ENCODE measurements around the gene LCN9.

The LCN9 gene

DNA sequence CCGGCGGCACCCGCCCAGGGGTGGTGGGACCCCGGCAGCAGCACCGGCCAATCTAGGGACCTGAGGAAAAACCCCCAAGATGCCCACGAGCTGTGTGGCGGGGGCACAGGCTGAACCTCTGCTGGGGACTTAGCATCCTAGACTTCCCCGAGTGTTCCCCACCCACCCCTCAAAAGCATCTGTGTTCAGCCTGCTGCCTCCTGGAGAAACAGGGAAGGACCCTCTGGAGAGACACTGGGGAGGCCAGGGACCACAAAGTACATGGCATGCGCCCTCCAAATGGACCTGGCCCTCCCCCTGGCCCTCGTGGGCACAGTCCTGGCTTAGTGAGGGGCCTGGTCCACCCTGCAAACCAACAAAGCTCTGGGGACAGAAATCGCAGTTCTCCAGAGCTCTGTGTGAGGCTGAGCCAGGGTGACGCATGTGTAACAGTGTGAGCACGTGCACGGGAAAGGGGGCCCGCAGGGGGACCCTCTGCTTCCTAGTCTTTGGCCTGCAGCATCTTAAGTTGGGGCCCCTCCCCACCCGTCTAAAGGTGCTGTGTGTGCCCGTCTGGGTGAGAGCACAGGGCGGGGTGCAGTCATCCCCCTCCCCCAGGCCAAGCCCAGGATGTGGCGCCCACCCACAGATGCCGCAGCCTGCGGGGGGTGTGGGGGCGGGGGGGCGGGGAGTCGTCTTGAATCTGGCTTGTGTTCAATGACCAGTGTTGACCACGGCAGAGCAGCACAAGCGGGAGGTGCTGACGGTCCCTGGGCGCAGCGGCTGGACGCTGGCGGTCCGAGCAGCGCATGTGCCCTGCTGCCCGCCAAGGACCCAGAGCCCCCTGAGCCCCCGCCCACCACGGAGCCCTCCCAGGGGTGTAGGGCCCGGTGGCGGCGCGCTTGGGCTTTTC is 38.2 kb downstream of the LCN9 start:
- DNase-seq = no peak

DNA sequence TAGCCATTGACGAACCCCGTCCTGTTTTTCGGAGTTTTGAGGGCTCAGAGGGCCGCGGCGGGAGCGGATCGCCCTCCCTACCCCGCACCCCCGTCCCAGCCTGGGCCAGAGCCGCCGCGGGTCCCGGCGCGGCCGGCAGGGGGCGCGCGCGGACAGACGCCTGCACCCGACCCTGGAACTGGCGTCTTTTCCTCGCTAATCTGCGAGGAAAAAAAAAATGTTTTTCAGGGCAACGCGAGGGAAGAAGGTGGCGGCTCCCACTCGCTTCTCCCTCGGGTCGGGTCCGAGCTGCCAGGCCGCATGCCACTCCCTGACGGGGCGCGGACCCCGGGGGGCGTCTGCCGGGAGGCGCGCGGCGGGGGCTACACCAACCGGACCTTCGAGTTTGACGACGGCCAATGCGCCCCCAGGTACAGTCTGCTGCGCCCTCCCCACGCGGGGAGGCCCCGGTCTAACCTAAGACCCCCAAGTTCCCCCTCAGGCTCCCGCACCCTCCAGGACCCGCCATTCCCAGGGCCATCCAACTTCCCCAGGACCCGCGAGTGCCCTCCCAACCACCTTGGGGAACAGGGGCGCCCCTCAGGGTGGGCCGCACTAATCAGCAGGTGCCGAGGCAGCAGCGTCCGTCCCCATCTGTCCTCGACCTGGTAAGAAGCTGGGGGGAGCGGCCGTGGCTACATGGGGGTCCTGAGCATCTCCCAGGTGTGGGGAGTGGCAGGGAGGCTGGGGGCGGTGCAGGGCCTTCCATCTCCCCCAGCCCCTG is 39.0 kb downstream of the LCN9 start, which contains the start of gene KCNT1:
TSS of gene KCNT1 (plus strand) at position 227 of the 763 bp plus-strand sequence. CDS start at position 301, 74 bp downstream.
- peak; percentile 28 to 30 for DNase-seq

DNA sequence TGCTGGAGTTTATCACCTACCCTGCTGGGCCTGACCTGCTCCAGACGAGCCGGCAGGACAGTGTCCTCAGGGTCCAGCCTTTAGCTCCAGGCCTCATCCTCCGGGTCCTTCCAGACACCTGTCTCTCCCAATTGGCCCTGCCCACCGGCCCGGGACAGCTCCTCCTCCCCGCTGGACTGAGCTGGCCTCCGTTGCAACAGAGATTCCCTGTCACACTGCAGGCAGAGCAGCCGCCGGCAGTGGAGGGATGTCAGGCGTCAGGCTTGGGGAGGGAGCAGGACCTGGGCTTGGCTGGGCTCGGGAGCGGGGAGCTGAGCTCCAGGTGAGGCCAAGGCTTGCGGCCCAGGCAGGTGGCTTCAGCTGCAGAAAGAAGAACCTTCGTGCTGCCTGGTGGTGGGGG is 40.6 kb downstream of the LCN9 start:
- DNase-seq = no peak

DNA sequence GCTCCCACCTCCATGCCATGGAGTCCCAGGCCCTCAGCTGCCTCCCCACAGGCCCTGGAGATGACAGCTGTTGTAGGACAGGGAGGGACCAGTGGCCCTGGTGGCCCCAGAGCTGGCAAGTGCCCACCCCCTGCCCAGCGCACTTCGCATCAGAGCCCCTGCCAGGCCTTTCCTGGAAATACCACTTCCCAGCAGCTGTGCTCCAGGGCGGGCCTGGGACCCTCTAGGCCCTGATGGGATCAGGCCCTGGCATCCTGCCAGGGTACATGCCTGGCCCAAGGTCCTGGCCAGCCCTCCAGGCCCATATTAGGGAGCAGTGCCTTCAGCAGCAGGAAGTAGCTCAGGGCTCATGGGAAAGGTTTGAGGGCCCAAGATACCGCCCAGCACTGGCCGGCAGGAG is 41.4 kb downstream of the LCN9 start:
- DNase-seq = no peak

DNA sequence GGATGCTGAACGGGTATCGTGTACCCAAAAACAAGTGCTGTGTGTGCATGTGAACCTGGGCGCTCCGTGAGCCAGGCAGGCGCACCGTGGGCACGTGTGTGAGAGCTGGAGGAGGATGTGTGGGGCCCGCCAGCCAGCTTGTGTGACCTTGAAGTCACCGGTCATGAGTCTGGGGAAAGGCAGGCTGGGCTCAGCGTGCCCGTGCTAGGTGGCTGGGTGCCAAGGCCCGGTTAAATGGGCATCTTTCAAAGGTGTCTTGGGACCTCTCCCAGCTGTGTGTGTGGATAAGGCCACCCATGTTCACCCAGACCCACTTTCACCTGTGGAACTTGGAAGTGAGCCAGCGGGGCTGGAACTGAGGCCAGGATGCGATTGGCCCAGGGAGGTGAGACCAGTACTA is 42.3 kb downstream of the LCN9 start:
- no peak for DNase-seq

DNA sequence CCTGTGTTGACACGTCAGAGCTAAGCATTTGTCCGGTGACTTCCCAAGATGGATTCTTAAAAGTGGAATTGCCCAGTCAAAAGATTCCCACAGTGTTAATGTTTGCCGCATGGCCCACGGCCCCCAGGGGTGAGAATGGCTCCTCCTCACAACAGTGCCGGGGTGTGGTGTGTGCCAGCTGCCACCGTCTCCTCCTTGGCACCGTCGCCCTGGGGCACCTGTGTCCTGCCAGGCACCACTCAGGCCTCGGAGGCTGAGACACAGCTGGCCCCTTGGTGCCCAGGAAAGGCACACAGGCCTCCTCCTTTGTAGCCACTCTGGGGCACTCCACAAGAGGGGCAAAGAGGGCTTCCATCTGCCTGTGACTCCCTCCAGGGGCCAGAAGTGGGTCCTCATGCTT is 43.2 kb downstream of the LCN9 start:
- DNase-seq = no peak

DNA sequence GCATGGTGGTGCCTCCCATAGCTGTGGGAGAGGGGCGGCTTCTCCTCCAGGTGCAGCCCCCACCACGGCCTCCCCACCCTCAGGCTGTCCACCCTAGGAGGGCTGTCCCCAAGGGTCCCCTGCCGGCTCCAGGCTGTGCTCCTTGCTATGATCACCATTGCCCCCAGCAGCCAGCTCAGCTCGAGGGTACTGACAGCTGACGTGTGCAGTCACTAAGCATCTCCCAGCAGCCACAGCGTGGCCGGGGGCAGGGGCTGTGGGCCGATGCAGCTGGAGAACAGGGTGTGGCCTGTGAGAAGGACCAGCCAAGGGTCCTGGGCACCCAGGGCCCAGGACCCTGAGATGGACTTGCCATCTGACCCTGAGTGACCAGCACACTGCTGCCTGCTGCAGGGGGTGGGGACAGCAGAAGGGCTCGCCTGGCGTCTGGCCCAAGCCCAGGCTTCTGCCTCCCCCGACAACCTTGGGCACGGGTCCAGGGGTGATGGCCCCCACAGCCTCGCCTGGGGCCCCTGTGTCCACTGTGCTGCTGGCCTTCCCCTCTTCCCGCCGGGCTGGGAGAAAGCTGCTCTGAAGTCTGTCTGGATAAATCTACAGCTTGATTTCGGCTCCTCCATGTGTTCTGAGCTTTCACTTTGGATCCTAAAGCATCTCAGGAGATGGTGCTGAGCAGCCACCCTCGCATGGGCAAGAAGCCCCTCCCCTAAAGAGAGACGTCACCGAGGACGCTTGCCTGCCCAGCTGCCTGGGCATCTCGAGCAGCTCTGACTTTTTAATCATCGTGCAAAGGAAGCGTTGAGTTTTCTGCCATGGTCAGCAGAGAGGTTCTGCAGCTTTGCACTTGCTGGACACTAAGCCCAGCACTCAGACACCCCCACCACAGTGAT is 44.4 kb downstream of the LCN9 start:
- no peak for DNase-seq

DNA sequence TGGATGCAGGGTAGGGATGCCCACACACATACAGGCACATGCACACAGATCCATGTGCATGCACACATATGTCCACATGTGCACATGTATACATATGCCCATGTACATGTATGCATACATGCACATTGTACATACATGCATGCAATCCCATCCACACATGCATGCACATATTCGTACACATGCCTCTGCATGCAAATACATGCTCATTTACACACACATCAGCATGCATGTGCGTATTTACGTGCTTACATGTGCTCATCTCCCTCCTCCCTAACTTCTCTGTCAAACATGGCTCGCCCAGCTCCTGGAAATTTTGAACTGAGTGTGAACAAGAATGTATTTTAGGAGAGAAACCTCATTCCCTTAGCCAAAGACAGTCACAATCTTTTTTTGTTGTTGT is 45.1 kb downstream of the LCN9 start:
- no peak for DNase-seq

DNA sequence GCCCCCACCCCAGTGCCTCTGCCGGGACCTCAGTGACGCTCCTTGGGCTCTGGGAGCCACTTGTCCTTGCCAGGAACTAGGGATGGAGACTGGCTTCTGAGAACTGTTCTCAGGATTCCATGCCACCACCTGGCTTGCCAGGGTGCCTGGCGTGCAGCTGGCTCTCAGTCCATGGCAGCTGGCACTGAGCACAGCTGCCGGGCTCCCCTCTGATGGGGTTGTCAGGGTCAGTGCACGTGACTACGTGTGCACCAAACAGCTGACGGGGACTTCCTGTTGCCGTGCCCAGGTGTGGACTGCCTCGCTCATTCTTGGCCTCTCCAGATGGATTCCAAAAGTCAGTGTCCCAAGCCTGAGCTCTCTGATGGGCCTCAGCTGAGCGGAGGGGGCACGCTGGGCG is 48.3 kb downstream of the LCN9 start:
- no peak for DNase-seq

DNA sequence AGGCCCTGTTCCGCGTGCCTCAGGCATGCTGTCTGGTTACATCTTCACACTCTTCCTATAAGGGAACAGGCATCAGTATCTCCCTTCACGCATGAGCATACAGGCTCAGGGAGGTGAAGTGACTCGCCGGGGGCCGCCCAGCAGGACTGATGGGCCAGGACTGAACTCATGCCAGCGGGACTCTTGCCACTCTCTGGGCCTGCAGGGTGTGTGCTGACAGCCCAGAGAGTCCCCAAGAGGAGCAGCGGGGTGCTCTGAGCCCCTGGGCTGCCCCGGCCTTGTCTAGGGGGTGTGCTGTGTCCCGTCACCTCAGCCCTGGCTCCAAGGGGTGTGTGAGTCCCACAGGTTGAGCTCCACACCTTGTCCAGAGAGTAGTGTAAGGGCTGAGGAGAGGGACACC is 48.8 kb downstream of the LCN9 start:
- no peak for DNase-seq

DNA sequence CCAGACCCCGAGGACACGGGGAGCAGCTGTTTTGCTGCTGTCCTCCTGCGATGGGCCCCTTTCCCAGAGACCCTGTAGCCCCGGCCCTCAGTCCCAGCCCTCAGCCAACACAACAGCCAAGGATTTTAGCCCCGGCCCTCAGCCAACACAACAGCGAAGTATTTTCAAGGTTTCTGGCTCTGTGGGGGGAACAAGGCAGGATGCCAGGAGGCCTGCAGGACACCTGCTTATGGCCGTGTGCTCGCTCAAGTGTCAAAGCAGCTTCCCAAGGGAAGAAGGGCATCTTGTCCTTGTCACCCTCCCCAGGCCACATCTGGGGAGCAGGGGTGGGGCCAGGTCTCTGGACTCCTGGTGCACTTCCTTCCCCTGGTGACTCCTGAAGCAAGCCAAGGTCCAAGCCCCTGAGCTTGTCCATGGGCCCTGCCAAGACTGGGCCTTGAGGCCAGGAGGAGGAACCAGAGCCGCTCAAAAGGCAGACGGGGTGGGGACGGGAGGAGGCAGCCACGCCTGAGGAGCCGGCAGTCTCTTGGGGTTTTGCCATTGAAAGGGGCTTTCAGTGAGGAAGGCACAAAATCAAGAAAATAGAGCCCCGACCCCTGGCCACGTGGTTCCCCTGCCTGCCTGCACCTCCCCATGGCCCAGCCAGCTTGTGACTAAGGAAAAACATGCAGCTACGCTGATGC is 49.6 kb downstream of the LCN9 start:
- no peak for DNase-seq

DNA sequence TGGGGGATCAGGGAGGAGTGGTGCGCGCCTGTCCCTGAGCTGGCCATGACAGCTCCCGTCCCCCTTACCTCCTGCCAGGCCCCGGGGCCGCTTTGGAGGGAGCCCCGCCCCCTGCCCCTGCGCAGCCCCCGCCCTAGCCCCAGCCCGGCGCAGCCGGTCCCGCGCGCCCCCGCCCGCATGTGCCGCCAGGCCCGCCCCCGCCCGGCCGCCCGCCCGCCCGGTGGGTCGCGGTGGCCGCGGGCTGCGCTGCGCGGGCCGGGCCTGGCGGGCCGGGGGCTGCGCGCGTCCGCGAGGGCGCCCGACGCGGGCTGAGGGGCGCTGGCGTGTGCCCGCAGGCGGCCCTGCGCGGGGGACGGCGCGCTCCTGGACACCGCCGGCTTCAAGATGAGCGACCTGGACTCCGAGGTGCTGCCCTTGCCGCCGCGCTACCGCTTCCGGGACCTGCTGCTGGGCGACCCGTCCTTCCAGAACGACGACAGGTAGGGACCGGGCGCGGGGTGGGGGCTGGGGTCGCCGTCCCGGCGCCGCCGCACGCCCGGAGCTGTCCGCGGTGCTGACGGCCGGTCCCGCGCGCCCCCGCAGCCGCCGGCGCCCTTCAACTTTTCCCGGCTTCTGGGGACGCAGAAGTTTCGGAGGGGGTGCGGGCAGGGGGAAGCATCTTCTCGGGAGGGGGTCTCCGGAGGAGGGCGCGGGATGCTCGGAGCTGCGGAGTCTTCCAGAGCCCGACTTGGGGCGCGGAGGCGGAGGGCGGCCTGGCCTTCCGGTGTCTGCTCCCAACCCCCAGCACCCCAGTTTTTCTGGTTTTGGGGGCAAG is 51.3 kb downstream of the LCN9 start:
- DNase-seq = no peak

DNA sequence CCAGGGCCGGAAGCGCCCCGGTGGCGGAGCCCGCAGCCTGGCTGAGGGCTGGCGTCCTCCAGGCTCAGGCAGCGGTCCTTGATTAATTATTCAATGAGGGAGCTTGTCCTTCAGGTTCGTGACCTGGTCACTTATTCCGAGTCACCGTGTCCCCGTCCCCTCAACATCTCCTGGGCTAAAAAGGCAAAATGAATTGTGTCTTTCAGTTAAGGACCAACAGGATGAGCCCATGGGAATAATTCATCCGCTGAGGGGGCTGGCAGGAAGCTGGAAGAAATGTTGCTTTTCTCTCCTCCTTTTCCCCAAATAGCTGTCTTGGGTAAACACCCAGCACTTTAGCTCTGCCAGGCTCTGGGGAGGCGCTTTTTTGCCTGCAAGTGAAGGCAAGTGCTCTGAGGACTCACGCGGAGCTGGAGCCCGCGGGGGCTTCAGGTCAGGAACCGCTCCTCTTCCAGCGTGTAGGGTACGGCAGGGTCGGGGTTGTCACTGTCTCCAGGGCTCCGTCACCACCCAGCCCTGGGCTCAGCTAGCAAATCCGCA is 52.0 kb downstream of the LCN9 start:
- DNase-seq = no peak

DNA sequence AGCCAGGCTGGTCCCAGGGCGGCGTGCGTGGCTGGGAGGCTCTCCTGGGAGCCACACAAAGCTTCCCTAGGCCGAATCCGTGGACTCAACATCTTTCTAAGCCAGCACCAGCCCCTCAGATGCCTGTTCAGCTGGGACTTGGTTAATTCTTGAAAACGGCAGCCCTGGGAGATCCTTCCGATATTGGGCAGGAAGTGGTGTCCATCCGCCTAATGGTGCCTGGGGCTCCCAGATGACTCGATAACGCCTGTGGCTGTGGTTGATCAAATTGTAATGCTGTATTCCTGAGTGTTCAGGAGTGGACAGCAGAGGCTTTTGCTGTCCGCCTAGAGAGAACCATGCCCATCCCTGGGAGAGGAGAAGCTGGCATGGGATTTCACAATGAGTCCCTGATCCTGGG is 52.9 kb downstream of the LCN9 start:
- DNase-seq = no peak

Data from inflammatory macrophage (primary cell).